Kidney tubule cell (primary cell): ENCODE results near the gene RARRES2.
A peak's percentile ranks its signal among the peaks of the same experiment; 100 is the strongest.
"Not testable (repeated sequence)": the region's sequence is repeated elsewhere in the genome, so short reads cannot be mapped to it uniquely, and the experiment has no call there.

ENCODE experiments used
- DNase-seq: peaks from one replicate; pipeline ENCODE4 v3.0.0-alpha.2; 2018; ENCODE audit warnings: low spot score

The RARRES2 gene

DNA sequence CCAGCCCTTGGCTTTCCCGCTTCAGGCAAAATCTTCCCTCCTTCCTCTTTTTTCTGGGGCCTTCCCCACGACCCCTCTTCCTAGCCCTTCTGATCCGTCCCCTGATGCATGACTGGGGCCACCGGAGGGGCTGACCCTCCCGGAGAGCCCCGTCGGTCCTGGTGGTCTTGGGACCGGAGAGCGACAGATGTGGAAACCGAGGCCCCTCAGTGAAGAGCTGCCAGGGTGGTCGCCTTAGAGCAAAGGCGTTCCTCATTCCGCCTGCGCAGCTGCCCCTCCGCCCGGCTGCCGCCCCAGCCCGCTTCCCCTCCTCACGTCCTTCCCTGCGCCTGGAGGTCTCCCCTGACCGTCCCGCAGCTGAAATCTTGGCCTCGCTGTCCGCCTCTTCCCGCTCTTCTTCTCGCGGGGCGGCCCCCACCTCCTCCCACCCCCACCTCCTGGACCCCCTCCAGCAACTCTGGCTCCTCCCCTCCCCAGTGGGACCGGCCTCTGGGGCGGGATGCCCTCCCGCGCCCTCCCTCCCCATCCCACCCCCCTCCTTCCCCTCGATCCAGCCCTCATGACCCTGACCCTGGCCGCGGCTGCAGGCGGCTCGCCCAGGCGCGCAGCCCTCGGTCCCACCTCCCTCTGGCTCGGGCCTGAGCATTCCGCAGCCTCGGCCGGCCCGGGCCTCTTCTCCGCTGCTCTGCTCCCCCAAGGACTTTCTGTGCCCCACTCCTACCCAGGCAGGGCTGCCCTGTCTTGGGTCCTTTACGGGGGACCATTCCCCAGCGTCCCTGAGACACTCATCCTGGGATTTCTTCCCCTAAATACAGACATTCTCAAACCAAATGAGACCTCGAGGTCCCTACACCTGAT lies at the start of gene RARRES2:
Gene RARRES2, minus strand, starts transcription at position 367 of the 858 bp plus-strand sequence. CDS start 1,020 bp downstream, outside the sequence.
- DNase-seq, result no peak

GRCh38 chr7:150390205-150390604 lies 48.8 kb upstream of the RARRES2 start:
- no peak for DNase-seq

GRCh38 chr7:150389532-150389816 lies 48.0 kb upstream of the RARRES2 start:
- no peak for DNase-seq

DNA sequence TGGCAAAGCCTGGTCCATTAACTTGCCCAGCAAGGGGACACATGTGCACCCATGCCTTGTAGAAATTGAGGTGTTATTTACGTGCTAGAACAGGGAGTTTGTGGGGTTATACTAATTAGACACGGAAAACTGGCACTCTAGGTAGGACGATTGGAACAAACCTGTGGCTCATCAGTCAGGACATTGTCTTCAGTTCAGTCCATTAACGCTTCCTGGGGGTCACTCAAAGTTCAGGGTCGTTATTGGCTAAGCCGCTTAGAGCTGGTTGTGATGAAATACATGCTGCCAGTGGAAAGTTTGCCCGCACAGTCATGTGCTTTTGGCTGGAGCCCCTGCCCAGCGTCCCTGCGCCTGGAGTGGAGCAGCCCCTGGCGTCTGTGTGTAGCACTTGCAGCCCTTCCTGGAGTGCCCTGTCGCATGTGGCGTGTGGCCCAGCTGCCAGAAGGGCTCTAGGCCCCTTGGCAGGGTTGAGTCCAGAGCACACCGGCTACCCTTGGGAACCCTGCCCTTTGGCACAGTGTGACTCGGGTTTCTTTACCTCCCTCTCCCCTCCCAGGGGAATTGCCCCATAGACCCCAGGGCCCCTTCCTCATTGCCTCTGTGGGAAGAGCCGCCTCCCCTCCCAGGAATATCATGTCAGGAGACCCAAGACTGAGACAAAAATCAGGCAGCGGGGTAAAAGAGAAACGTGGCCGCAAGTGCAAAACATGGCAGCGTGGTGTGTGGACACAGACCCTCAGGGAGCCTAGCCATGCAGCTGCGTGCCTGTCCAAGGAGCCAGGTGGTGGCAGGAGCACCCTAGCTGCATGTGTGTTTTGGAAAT lies 47.5 kb upstream of the RARRES2 start:
- peak; percentile 60 for DNase-seq

- DNase-seq, result no peak
Observed at GRCh38 chr7:150388306-150388705, 46.9 kb upstream of the RARRES2 start.

DNA sequence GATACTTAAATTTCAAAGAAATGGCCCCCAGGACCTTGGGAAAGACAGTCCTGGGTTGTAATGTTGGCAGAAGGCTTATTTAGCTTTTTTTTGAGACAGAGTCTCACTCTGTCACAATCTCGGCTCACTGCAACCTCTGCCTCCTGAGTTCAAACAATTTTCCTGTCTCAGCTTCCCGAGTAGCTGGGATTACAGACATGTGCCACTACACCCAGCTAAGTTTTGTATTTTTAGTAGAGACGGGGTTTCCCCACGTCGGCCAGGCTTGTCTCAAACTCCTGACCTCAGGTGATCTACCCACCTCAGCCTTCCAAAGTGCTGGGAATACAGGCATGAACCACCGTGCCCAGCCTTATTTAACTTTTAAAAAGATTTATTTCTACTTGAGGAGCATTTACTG lies 44.5 kb upstream of the RARRES2 start:
- not testable (repeated sequence) for DNase-seq

DNA sequence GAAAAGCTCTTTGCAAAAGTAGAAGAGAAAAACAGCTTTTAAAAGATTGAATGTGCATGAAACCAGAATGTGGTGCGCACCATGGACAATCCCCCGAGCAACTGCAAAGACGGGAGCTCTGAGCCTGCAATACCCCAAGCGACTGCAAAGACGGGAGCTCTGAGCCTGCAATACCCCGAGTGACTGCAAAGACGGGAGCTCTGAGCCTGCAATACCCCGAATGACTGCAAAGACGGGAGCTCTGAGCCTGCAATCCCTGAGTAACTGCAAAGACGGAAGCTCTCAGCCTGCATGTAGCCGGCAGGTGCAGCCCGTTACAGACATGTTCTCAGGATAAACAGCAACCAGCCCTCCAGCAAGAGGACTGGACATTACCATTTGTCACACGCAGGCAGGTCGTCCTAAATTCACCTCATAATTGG lies 43.9 kb upstream of the RARRES2 start:
- no peak for DNase-seq

- no peak for DNase-seq
Observed at GRCh38 chr7:150384406-150385301, 43.2 kb upstream of the RARRES2 start.

GRCh38 chr7:150383710-150384397 lies 42.4 kb upstream of the RARRES2 start:
- no peak for DNase-seq

GRCh38 chr7:150382844-150383225 lies 41.4 kb upstream of the RARRES2 start:
- DNase-seq, result no peak

GRCh38 chr7:150382123-150382843 lies 40.9 kb upstream of the RARRES2 start:
- no peak for DNase-seq

GRCh38 chr7:150381785-150382122 lies 40.3 kb upstream of the RARRES2 start:
- DNase-seq, result no peak

DNA sequence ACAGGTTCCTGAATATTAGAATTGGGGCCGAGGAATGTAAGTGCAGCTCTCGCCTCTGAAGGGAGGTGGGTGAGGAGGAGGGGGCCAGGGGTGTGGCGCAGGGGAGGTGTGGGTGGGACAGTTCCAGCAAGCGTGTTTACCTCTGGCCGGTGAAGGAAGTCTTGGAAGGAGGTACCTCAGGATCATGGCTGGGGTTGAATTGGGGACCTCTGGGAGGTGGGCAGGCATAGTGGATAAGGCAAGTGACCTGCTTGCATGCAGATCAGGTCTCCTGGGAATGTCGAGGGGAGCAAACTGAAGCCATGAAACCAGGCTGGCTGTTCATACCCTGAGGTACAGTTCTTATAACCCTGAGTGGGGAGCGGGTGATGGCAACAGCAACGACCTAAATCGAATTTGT lies 39.7 kb upstream of the RARRES2 start:
- no peak for DNase-seq

- DNase-seq, result no peak
Observed at GRCh38 chr7:150380463-150380862, 39.0 kb upstream of the RARRES2 start.

- DNase-seq, result peak; percentile 28
Observed at GRCh38 chr7:150379441-150380379, 38.3 kb upstream of the RARRES2 start.

GRCh38 chr7:150378853-150379440 lies 37.5 kb upstream of the RARRES2 start, which contains the start of gene ZNF775:
Gene ZNF775 (plus strand): TSS chr7:150379330. CDS start chr7:150388471, 9,141 bp downstream.
- DNase-seq, result peak; percentile 98

DNA sequence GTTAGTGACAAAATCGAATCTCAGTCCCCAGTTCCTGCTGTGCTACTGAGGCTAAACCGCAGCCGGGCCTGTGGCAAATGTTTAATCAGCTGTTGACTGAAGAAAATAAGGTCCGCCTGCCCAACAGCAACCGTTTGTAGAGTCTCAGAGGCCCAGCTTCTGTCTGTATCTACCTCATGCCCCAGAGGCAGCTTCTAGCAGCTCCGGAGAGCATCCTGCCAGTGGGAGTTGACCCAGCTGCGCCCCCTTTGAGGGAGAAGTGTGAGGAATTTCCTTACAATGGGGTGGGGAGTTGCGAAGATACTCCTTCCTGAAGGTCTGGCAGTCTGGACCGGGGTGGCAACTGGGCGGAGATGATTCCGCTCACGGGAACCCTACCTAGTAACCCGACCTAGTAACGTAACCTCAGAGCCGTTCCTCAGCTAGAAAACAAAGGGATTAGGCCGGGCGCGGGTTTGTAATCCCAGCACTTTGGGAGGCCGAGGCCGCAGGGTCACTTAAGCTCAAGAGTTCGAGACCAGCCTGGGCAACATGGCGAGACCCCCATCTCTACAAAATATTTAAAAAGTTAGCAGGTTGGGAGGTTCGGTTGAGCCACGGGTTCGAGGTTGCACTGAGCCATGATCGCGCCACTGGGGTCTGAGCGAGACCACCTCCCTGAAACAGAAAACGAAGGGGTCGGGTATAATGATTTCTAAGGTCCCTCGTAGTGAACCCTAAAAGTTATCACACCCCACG lies 36.9 kb upstream of the RARRES2 start:
- peak; percentile 89 for DNase-seq

DNA sequence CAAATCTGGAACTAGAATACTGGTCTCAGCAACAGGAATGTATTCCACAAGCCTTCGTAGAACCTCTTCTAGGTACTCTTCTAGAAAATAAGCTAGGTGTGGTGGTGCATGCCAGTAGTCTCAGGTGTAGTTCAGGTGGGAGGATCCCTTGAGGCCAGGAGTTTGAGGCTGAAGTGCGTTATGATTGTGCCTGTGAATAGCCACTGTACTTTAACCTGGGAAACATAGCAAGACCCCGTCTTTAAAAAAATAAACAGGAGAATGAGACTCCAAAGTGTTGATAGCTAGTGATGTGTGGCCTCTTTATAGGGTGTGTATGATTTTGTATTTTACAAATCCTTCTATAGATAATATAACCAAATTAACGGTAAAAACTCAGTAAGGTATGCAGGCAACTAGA lies 36.2 kb upstream of the RARRES2 start:
- DNase-seq, result peak; percentile 42

- DNase-seq, result no peak
Observed at GRCh38 chr7:150377196-150377595, 35.8 kb upstream of the RARRES2 start.
